ENCODE measurements around the gene BHLHA15.

BHLHA15 gene

GRCh38 chr7:98234429-98235147, 23.3 kb downstream of the BHLHA15 start:
- no peak overlapping the region for H3K14ac ChIP-seq (ENCODE audit: low read length)
- H2BK12ac ChIP-seq (ENCODE audit: low read length): no peak overlapping the region
- no peak overlapping the region for H4K8ac ChIP-seq (ENCODE audit: low read depth, low read length)
- no peak overlapping the region for H3K4ac ChIP-seq (ENCODE audit: low read length)
- no peak overlapping the region for H2BK15ac ChIP-seq (ENCODE audit: low read length)
- no peak overlapping the region for H3K23ac ChIP-seq (ENCODE audit: low read depth, low read length, poor library complexity)
- no peak overlapping the region for H2AK5ac ChIP-seq (ENCODE audit: low read depth, low read length)
- no peak overlapping the region for H2AFZ ChIP-seq (ENCODE audit: low read length)
- H3K4me1 ChIP-seq (ENCODE audit: control insufficient read depth in 2 of 2, insufficient read depth in 1 of 2, low read depth in 1 of 2, low read length in 2 of 2): no peaks in the 10 kb centered on the region
- DNase-seq (ENCODE audit: low spot score): no peak
- no peak overlapping the region for H2BK120ac ChIP-seq (ENCODE audit: low read depth, low read length)
- peaks cover 5% of the 10 kb centered on the region for H3K79me1 ChIP-seq (ENCODE audit: low read depth, low read length)
- no peak overlapping the region for H3K4me3 ChIP-seq (ENCODE audit: low read length in 2 of 2)
- no peak overlapping the region for H3K27ac ChIP-seq (replicated peaks; ENCODE audit: low read length)
- no peak overlapping the region for H3K4me2 ChIP-seq (ENCODE audit: insufficient read depth, low read length, poor library complexity, severe bottlenecking)
- H2BK5ac ChIP-seq (ENCODE audit: low read length): no peak overlapping the region
- H3K36me3 ChIP-seq (replicated peaks in 1 of 2; ENCODE audit: control insufficient read depth in 2 of 2, insufficient read depth in 2 of 2, low read length in 2 of 2): peaks cover 2 to 20% of the 10 kb centered on the region in 2 donors
- no peak overlapping the region for H4K91ac ChIP-seq (ENCODE audit: low read depth, low read length, poor library complexity)
- no peaks in the 10 kb centered on the region for H3K27me3 ChIP-seq (ENCODE audit: control insufficient read depth in 3 of 3, insufficient read depth in 3 of 3, low read depth in 1 of 3, low read length in 3 of 3)
- H3K9ac ChIP-seq (ENCODE audit: low read depth, low read length, poor library complexity): no peak overlapping the region
- WGBS, 2 donors (ENCODE audit: extremely low coverage in 2 of 2, insufficient read length in 2 of 2, insufficient replicate concordance in 1 of 2): no CpG with 5 or more reads among the region's 10 CpGs
- H3K9me3 ChIP-seq (replicated peaks in 1 of 2; ENCODE audit: control insufficient read depth in 2 of 2, insufficient read depth in 1 of 2, low read depth in 1 of 2, low read length in 2 of 2): no peaks in the 10 kb centered on the region
- H3K18ac ChIP-seq (ENCODE audit: low read length): no peak overlapping the region

DNA sequence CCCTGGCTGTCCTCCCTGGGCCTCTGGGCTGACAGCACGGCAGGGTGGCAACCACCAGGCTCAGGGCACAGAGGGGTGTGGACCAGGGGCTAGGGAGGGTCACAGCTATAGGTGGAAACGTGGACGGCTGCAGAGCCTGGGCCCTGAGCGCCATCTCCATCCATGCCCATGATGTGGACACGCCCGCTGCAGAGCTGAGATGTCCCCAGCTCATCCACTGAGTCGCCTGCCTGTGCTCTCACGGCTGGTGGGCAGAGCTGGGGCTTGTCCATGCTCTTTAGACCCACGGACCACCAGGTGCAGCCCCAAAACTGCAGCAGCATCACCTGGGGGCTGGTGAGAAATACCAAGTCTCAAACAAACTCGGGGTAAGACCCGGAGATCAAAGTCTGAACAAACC, 24.7 kb downstream of the BHLHA15 start:
- Histone ChIP-seq H3K27ac (replicated peaks; ENCODE audit: low read length) (no peak overlapping the region), H3K18ac (ENCODE audit: low read length) (no peak overlapping the region), H2BK12ac (ENCODE audit: low read length) (peak overlapping the region; percentile 22), H3K4me3 (ENCODE audit: low read length in 2 of 2) (no peak overlapping the region), H3K79me1 (ENCODE audit: low read depth, low read length) (peaks cover 5% of the 10 kb centered on the region), H4K8ac (ENCODE audit: low read depth, low read length) (no peak overlapping the region), H2AK5ac (ENCODE audit: low read depth, low read length) (no peak overlapping the region), H3K4me1 (ENCODE audit: control insufficient read depth in 2 of 2, insufficient read depth in 1 of 2, low read depth in 1 of 2, low read length in 2 of 2) (no peaks in the 10 kb centered on the region), H4K91ac (ENCODE audit: low read depth, low read length, poor library complexity) (no peak overlapping the region), H2BK15ac (ENCODE audit: low read length) (no peak overlapping the region), H3K4me2 (ENCODE audit: insufficient read depth, low read length, poor library complexity, severe bottlenecking) (no peak overlapping the region), H3K9me3 (replicated peaks in 1 of 2; ENCODE audit: control insufficient read depth in 2 of 2, insufficient read depth in 1 of 2, low read depth in 1 of 2, low read length in 2 of 2) (no peaks in the 10 kb centered on the region), H2AFZ (ENCODE audit: low read length) (no peak overlapping the region), H3K9ac (ENCODE audit: low read depth, low read length, poor library complexity) (no peak overlapping the region), H3K14ac (ENCODE audit: low read length) (no peak overlapping the region), H3K4ac (ENCODE audit: low read length) (no peak overlapping the region), H3K23ac (ENCODE audit: low read depth, low read length, poor library complexity) (no peak overlapping the region), H2BK5ac (ENCODE audit: low read length) (no peak overlapping the region), H2BK120ac (ENCODE audit: low read depth, low read length) (no peak overlapping the region), H3K27me3 (ENCODE audit: control insufficient read depth in 3 of 3, insufficient read depth in 3 of 3, low read depth in 1 of 3, low read length in 3 of 3) (no peaks in the 10 kb centered on the region), H3K36me3 (replicated peaks in 1 of 2; ENCODE audit: control insufficient read depth in 2 of 2, insufficient read depth in 2 of 2, low read length in 2 of 2) (peaks cover 3 to 29% of the 10 kb centered on the region in 2 donors)
- no peak for DNase-seq (ENCODE audit: low spot score)
- WGBS, 2 donors (ENCODE audit: extremely low coverage in 2 of 2, insufficient read length in 2 of 2, insufficient replicate concordance in 1 of 2): no CpG with 5 or more reads among the region's 11 CpGs

DNA sequence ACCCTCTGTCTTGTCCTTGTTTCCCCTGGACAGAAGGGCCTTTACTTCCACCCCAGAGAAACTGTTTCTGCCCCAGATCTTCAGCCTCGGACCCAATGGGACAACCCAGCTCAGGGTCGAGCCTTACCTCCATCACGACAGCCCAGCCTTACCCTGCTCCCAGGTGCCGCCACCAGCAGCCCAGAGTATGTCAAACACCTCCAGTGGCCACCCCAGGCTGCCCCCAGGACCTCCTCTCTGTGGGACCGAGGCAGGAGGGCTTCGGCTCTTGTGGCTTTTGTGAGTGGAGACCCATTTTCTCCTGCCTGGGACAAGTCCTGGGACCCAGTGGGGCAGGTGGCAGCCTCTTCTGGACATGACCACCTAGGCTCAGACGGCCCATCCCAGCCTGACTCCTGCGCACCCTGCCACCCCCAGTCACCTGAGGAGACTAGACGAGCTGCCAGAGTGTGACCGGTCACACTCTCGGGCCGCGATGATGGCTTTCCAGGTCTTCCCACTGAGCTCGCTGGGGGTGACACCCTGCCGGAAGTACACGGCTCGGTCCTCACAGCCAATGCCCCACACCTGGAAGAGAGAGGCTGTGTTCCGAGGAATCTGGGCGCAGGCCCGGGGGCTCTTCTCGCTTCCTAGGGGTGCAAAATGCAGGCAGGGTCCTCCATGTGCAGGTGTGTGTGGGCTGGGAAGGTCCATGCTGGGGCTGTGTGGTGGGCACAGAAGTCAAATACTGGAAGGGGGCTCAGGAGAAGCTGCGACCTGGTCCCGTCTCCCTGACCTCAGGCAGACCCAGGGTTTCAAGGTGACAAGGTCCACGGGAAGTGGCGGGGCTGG, 25.3 kb downstream of the BHLHA15 start:
- H4K91ac ChIP-seq (ENCODE audit: low read depth, low read length, poor library complexity): no peak overlapping the region

GRCh38 chr7:98238076-98238475, 26.8 kb downstream of the BHLHA15 start:
- Histone ChIP-seq H2BK12ac (ENCODE audit: low read length) (peak overlapping the region; percentile 84), H3K4me3 (ENCODE audit: low read length in 2 of 2) (no peak overlapping the region), H4K91ac (ENCODE audit: low read depth, low read length, poor library complexity) (no peak overlapping the region), H3K27me3 (ENCODE audit: control insufficient read depth in 3 of 3, insufficient read depth in 3 of 3, low read depth in 1 of 3, low read length in 3 of 3) (no peaks in the 10 kb centered on the region), H3K9ac (ENCODE audit: low read depth, low read length, poor library complexity) (no peak overlapping the region), H2BK15ac (ENCODE audit: low read length) (no peak overlapping the region), H3K18ac (ENCODE audit: low read length) (no peak overlapping the region), H3K4ac (ENCODE audit: low read length) (no peak overlapping the region), H3K4me2 (ENCODE audit: insufficient read depth, low read length, poor library complexity, severe bottlenecking) (no peak overlapping the region), H3K9me3 (replicated peaks in 1 of 2; ENCODE audit: control insufficient read depth in 2 of 2, insufficient read depth in 1 of 2, low read depth in 1 of 2, low read length in 2 of 2) (no peaks in the 10 kb centered on the region), H3K23ac (ENCODE audit: low read depth, low read length, poor library complexity) (no peak overlapping the region), H2AFZ (ENCODE audit: low read length) (no peak overlapping the region), H3K14ac (ENCODE audit: low read length) (no peak overlapping the region), H3K4me1 (ENCODE audit: control insufficient read depth in 2 of 2, insufficient read depth in 1 of 2, low read depth in 1 of 2, low read length in 2 of 2) (peaks cover 2 to 4% of the 10 kb centered on the region in 2 donors), H4K8ac (ENCODE audit: low read depth, low read length) (no peak overlapping the region), H3K79me1 (ENCODE audit: low read depth, low read length) (peaks cover 5% of the 10 kb centered on the region), H2BK5ac (ENCODE audit: low read length) (no peak overlapping the region), H3K36me3 (replicated peaks in 1 of 2; ENCODE audit: control insufficient read depth in 2 of 2, insufficient read depth in 2 of 2, low read length in 2 of 2) (peaks cover 3 to 33% of the 10 kb centered on the region in 2 donors), H3K27ac (replicated peaks; ENCODE audit: low read length) (no peak overlapping the region), H2AK5ac (ENCODE audit: low read depth, low read length) (no peak overlapping the region), H2BK120ac (ENCODE audit: low read depth, low read length) (no peak overlapping the region)
- WGBS, 2 donors (ENCODE audit: extremely low coverage in 2 of 2, insufficient read length in 2 of 2, insufficient replicate concordance in 1 of 2): no CpG with 5 or more reads among the region's 4 CpGs
- no peak for DNase-seq (ENCODE audit: low spot score)

More for the DNA sequence above, 25.3 kb downstream of the BHLHA15 start:
- H3K27me3 ChIP-seq (ENCODE audit: control insufficient read depth in 3 of 3, insufficient read depth in 3 of 3, low read depth in 1 of 3, low read length in 3 of 3): no peaks in the 10 kb centered on the region
- peak overlapping the region; percentile 3 for H2BK5ac ChIP-seq (ENCODE audit: low read length)
- H3K18ac ChIP-seq (ENCODE audit: low read length): no peak overlapping the region
- H3K14ac ChIP-seq (ENCODE audit: low read length): no peak overlapping the region
- peaks cover 3 to 33% of the 10 kb centered on the region in 2 donors for H3K36me3 ChIP-seq (replicated peaks in 1 of 2; ENCODE audit: control insufficient read depth in 2 of 2, insufficient read depth in 2 of 2, low read length in 2 of 2)
- H2AK5ac ChIP-seq (ENCODE audit: low read depth, low read length): no peak overlapping the region
- H3K4me1 ChIP-seq (ENCODE audit: control insufficient read depth in 2 of 2, insufficient read depth in 1 of 2, low read depth in 1 of 2, low read length in 2 of 2): peaks cover 0 to 1% of the 10 kb centered on the region in 2 donors
- H3K4me2 ChIP-seq (ENCODE audit: insufficient read depth, low read length, poor library complexity, severe bottlenecking): no peak overlapping the region
- no peak overlapping the region for H4K8ac ChIP-seq (ENCODE audit: low read depth, low read length)
- H3K9me3 ChIP-seq (replicated peaks in 1 of 2; ENCODE audit: control insufficient read depth in 2 of 2, insufficient read depth in 1 of 2, low read depth in 1 of 2, low read length in 2 of 2): no peaks in the 10 kb centered on the region
- WGBS, 2 donors (ENCODE audit: extremely low coverage in 2 of 2, insufficient read length in 2 of 2, insufficient replicate concordance in 1 of 2): no CpG with 5 or more reads among the region's 25 CpGs
- H3K4me3 ChIP-seq (ENCODE audit: low read length in 2 of 2): no peak overlapping the region
- H3K9ac ChIP-seq (ENCODE audit: low read depth, low read length, poor library complexity): no peak overlapping the region
- peak overlapping the region; percentile 31 for H3K23ac ChIP-seq (ENCODE audit: low read depth, low read length, poor library complexity)
- no peak overlapping the region for H2BK15ac ChIP-seq (ENCODE audit: low read length)
- H3K4ac ChIP-seq (ENCODE audit: low read length): no peak overlapping the region
- no peak overlapping the region for H2BK120ac ChIP-seq (ENCODE audit: low read depth, low read length)
- no peak overlapping the region for H2BK12ac ChIP-seq (ENCODE audit: low read length)
- peaks cover 5% of the 10 kb centered on the region for H3K79me1 ChIP-seq (ENCODE audit: low read depth, low read length)
- H2AFZ ChIP-seq (ENCODE audit: low read length): no peak overlapping the region
- H3K27ac ChIP-seq (replicated peaks; ENCODE audit: low read length): no peak overlapping the region
- DNase-seq (ENCODE audit: low spot score): no peak

Measured in neuronal stem cell (in vitro differentiated cells).